Liver (tissue), 3 donors: ENCODE data around the gene MAML3.

ENCODE experiments used
- CTCF ChIP-seq: fragments of 150-350 bp; IDR thresholded peaks from 2 replicates; pipeline ENCODE4 v1.5.1; 2017; ENCODE audit warnings: improper control_type of control experiment, low read depth, low read length; ENCODE audit not compliant: missing input control
- EGR1 ChIP-seq, 2 donors: IDR thresholded peaks; 2 replicates each; pipeline ENCODE4 v1.6.1; 2016 to 2018; ENCODE audit warnings: antibody characterized with exemption in 2 of 2, low read depth in 2 of 2
- FOXA1 ChIP-seq: IDR thresholded peaks from 2 replicates; pipeline ENCODE4 v1.6.1; 2016; ENCODE audit warnings: antibody characterized with exemption
- FOXA2 ChIP-seq: IDR thresholded peaks from 2 replicates; pipeline ENCODE4 v1.6.1; 2016; ENCODE audit warnings: antibody characterized with exemption
- GABPA ChIP-seq, 2 donors: IDR thresholded peaks in 1 of 2; conservative IDR thresholded peaks in 1 of 2; 2 replicates each; pipeline ENCODE4 v1.6.1; 2016; ENCODE audit warnings: antibody characterized with exemption in 2 of 2, mild to moderate bottlenecking in 1 of 2, moderate library complexity in 1 of 2
- HNF4G ChIP-seq: IDR thresholded peaks from 2 replicates; pipeline ENCODE4 v1.6.1; 2016; ENCODE audit warnings: antibody characterized with exemption
- JUND ChIP-seq, 2 donors: IDR thresholded peaks; 2 replicates each; pipeline ENCODE4 v1.6.1; 2016; ENCODE audit warnings: antibody characterized with exemption in 2 of 2
- NR2F2 ChIP-seq: IDR thresholded peaks from 2 replicates; pipeline ENCODE4 v1.6.1; 2016; ENCODE audit warnings: antibody characterized with exemption
- RAD21 ChIP-seq, 2 donors: IDR thresholded peaks; 2 replicates each; pipeline ENCODE4 v1.6.1; 2016; ENCODE audit warnings: antibody characterized with exemption in 2 of 2, mild to moderate bottlenecking in 2 of 2
- SP1 ChIP-seq: IDR thresholded peaks from 2 replicates; pipeline ENCODE4 v1.6.1; 2018; ENCODE audit warnings: antibody characterized with exemption, mild to moderate bottlenecking
- YY1 ChIP-seq: IDR thresholded peaks from 2 replicates; pipeline ENCODE4 v1.6.1; 2016; ENCODE audit warnings: antibody characterized with exemption, mild to moderate bottlenecking
- TF ChIP-seq, protein P1 (sequence below): IDR thresholded peaks from 2 replicates; pipeline ENCODE4 v1.6.1; 2016; ENCODE audit warnings: antibody characterized with exemption, mild to moderate bottlenecking
- TF ChIP-seq, protein P2 (sequence below): IDR thresholded peaks from 2 replicates; pipeline ENCODE4 v1.6.1; 2016; ENCODE audit warnings: antibody characterized with exemption
- donor health status: healthy.
- donor health status: healthy.

DNA sequence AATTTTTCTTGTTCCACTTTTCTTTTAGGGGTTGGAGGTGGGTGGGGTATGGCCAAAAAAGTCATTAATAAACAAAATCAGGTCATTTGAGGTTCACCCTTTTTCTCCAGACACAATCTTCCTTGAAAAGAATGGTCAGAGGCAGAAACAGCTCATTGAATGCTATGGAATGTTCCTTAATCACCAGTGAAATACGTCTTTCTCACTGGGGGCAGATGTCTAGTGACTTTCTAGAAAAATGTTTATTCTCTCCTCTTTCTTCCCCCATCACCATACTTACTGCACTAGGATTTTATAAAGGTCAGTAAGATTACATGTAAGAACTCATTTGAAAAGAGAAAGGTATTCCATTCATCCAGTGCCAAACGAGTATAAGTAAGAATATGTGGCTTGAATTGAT lies 443.9 kb downstream of the MAML3 start:
- no peak for TF ChIP-seq GABPA (IDR thresholded peaks at IDR 0.05 in 1 of 2, conservative IDR thresholded peaks at IDR 0.05 in 1 of 2)
- TF ChIP-seq FOXA1, result no peak
- no peak for TF ChIP-seq CTCF
- TF ChIP-seq, protein P1, sequence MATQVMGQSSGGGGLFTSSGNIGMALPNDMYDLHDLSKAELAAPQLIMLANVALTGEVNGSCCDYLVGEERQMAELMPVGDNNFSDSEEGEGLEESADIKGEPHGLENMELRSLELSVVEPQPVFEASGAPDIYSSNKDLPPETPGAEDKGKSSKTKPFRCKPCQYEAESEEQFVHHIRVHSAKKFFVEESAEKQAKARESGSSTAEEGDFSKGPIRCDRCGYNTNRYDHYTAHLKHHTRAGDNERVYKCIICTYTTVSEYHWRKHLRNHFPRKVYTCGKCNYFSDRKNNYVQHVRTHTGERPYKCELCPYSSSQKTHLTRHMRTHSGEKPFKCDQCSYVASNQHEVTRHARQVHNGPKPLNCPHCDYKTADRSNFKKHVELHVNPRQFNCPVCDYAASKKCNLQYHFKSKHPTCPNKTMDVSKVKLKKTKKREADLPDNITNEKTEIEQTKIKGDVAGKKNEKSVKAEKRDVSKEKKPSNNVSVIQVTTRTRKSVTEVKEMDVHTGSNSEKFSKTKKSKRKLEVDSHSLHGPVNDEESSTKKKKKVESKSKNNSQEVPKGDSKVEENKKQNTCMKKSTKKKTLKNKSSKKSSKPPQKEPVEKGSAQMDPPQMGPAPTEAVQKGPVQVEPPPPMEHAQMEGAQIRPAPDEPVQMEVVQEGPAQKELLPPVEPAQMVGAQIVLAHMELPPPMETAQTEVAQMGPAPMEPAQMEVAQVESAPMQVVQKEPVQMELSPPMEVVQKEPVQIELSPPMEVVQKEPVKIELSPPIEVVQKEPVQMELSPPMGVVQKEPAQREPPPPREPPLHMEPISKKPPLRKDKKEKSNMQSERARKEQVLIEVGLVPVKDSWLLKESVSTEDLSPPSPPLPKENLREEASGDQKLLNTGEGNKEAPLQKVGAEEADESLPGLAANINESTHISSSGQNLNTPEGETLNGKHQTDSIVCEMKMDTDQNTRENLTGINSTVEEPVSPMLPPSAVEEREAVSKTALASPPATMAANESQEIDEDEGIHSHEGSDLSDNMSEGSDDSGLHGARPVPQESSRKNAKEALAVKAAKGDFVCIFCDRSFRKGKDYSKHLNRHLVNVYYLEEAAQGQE, result no peak
- TF ChIP-seq SP1, result no peak
- TF ChIP-seq FOXA2, result no peak
- TF ChIP-seq YY1, result no peak
- TF ChIP-seq, protein P2, sequence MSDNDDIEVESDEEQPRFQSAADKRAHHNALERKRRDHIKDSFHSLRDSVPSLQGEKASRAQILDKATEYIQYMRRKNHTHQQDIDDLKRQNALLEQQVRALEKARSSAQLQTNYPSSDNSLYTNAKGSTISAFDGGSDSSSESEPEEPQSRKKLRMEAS, result no peak
- TF ChIP-seq RAD21 (IDR thresholded peaks at IDR 0.05), result no peak
- TF ChIP-seq HNF4G, result no peak
- no peak for TF ChIP-seq EGR1 (IDR thresholded peaks at IDR 0.05; ENCODE audit: low read depth in 2 of 2)
- no peak for TF ChIP-seq JUND (IDR thresholded peaks at IDR 0.05)
- TF ChIP-seq NR2F2, result no peak
